Measurements from ENCODE around the gene HP1BP3. TPM values are rescaled to one million over a fixed set of nuclear protein-coding genes. Genes with fewer than 3 reads are reported as not detected.

Gene HP1BP3
- total and polyA plus RNA-seq, 2 experiments from 2014 or later = 89.1 to 112 TPM

GRCh38 chr1:20830378-20830777 lies 43.3 kb upstream of the HP1BP3 start:
- H3K9me3 Mint-ChIP-seq = no peaks in the 10 kb centered on the region
- H3K4me1 Mint-ChIP-seq = no peaks in the 10 kb centered on the region
- Histone ChIP-seq H3K36me3 (ENCODE audit: insufficient read depth) (peaks cover 9% of the 10 kb centered on the region), H3K4me2 (no peak overlapping the region), H3F3A (replicated peaks; ENCODE audit: low read depth) (no peaks in the 10 kb centered on the region), H4K20me1 (replicated peaks; ENCODE audit: insufficient read depth) (no peaks in the 10 kb centered on the region; the same call in 1 of the 2 replicates), H3K9me2 (ENCODE audit: insufficient read depth) (no peaks in the 10 kb centered on the region), H3K4me3 (no peak overlapping the region), H3K27ac (ENCODE audit: low read depth) (no peak overlapping the region), H3K79me2 (replicated peaks; ENCODE audit: insufficient read depth) (no peaks in the 10 kb centered on the region), H3K27me3 (ENCODE audit: insufficient read depth) (0 out of 2 replicates have a peak, but pooled peaks cover 3% of the 10 kb centered on the region), H3K4me1 (ENCODE audit: insufficient read depth) (no peaks in the 10 kb centered on the region), H2AFZ (no peak overlapping the region)
- TF ChIP-seq STAT1 (IDR thresholded peaks at IDR 0.05; ENCODE audit: unreplicated experiment) = no peak
- no peak for TF ChIP-seq CREB1 (CRISPR knock-in tag; IDR thresholded peaks at IDR 0.05; ENCODE audit: low read depth)
- TF ChIP-seq ZNF331 (CRISPR knock-in tag; IDR thresholded peaks at IDR 0.05; ENCODE audit: low read depth) = no peak
- TF ChIP-seq CTCF (conservative IDR thresholded peaks at IDR 0.05; ENCODE audit: low read depth in 2 of 2) = no peak
- TF ChIP-seq ZNF462 (CRISPR knock-in tag; IDR thresholded peaks at IDR 0.05) = no peak
- no peak for TF ChIP-seq NANOG (IDR thresholded peaks at IDR 0.05; ENCODE audit: borderline replicate concordance)
- no peaks in the 10 kb centered on the region for H3K27me3 Mint-ChIP-seq (ENCODE audit: insufficient read depth, low read depth, poor library complexity)
- H3K36me3 Mint-ChIP-seq (ENCODE audit: low read depth) = peaks cover 27% of the 10 kb centered on the region; the same call in 2 of the 3 replicates
- DNase-seq (ENCODE audit: low spot score) = no peak
- no peak for ATAC-seq
- no peak overlapping the region for H3K4me3 Mint-ChIP-seq
- H3K27ac Mint-ChIP-seq = no peak overlapping the region
